GM18519 (cell line): ENCODE data around the gene NEDD4.
"Not testable (repeated sequence)": the region's sequence is repeated elsewhere in the genome, so short reads cannot be mapped to it uniquely, and the experiment has no call there.

Source experiments
- ATAC-seq: cut with Tn5 transposase; IDR thresholded peaks from one replicate; pipeline ENCODE4 v1.9.1; 2021; ENCODE audit warnings: mild to moderate bottlenecking, moderate library complexity; ENCODE audit not compliant: unreplicated experiment, low FRiP score

The NEDD4 gene

DNA sequence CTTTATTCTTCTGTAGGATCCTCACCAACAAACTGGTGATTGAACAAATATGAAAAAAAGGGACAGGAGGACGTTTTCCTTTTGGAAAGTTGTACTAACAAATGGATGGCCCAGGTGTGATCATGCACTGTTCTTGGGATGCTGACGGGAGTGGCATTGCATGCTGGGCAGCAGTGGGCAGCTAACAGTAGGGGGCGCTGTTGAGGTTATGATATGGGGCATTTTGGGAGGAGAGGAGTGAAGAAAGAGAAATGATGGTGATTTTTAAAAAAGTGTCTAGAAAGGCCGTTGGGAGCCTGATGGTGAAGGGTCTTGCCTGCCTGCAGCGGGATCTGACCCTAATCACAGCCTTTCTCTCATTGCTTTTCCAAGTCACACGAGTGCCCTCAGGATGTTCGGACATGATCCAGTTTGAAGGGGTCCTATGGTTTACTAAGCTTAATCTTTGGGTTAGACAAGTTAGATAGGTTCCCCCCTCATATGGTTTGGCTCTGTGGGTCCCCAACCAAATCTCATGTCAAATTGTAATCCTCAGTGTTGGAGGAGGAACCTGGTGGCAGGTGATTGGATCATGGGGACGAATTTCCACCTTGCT is 204.2 kb downstream of the NEDD4 start:
- ATAC-seq = no peak

DNA sequence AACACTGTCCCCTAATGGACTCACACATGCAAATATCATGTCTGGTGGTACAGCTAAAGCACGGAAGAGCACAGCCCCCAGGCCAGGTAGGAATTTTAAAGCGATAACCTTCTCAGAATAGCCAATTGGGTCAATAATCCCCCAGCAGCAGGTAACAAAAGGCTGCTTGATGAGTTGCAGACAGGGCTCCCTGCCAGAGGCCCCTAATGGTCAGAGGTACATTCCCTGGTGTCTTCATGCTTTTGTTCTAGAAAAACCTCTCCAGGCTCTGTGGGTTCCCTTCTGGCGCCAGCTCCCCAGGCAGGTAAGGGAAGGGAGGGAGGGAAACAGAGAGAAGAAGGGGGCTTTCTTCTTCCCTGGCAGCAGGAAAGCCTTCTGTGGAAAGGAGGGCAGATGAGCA is 207.1 kb downstream of the NEDD4 start:
- ATAC-seq = no peak

DNA sequence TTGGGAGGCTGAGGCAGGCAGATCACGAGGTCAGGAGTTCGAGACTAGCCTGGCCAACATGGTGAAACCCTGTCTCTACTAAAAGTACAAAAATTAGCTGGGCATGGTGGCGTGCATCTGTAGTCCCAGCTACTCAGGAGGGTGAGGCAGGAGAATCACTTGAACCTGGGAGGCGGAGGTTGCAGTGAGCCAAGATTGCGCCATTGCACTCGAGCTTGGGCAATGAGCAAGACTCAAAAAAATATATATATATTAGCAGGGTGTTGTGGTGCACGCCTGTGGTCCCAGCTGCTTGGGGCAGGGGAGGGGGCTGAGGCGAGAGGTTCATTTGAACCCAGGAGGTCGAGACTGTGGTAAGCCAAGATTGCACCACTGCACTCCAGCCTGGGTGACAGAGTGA is 207.8 kb downstream of the NEDD4 start:
- ATAC-seq = not testable (repeated sequence)

DNA sequence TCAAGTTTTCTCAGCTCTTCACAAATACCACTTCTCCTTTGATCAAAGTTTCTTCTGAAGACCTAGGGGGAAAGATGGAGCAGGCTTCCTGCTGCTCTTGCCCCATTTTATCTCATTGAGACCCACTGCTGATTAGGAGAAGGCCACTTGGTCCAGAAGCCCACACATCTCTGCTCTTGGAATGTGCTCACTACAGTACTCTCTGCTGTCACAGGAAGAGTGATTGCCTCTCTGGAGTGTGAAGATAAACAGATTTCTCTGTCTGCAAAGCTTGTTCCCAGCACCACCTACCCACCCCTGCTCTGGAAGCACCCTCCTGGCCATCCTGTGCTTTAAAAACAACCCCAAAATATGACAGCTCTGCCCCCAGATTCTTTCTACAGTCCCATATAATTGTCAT is 209.1 kb downstream of the NEDD4 start:
- no peak for ATAC-seq

DNA sequence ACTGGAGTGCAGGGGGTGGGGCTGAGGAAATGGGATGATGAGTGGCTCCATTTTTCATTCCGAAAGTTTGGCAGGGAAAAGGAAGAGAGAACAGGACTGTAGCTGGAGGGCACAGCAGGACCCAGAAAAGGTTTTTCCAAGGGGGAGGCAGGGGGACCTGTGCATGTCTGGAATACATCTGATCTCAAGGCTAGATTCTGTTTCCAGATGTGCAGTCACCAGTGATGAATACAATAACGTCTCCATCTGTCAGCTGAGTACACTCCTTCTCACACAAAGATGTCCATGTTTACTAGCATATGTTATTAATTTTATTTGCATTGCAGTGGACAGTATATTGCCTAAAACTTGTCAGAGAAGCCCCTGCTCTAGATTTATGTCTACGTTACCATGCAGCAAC is 210.5 kb downstream of the NEDD4 start:
- no peak for ATAC-seq

DNA sequence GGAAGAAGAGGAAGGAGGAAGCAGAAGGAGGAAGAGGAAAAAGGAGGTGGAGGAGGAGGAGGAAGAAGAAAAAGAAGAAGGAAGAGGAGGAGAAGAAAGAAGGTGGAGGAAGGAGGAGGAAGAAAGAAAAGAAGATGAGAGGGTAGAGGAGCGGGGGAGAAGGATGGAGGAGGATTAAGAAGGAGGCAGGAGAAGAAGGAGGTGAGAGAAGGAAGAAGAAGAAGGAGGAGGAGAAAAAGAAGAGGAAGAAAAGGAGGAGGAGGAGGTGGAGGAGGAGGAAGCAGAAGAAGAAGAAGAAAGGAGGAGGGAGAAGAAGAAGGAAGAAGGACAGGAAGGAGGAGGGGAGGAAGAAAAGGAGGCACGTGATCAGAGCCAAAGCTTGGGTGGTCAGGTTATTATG is 213.1 kb downstream of the NEDD4 start:
- no peak for ATAC-seq

DNA sequence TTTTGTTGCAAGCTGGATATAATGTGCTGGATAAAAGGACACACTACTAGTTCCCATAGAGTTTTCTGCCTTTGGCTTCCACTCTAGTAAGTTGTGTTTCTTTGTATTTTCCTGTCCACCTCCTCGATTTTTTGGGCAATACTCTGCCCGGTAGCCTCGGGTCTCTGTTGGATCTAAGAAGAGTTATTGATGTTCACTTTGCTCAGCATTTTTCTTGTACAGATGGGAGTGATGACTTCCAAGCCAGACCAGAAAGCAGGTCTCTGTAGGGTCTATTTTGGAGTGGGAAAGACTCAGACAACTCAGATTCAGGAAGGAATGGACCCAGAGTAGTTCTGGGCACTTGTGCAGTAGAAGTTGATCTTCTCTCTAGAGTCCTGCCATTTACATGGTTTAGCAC is 214.5 kb downstream of the NEDD4 start:
- no peak for ATAC-seq
